Measurements from ENCODE around the gene MYH16.
"Not testable (repeated sequence)": the region's sequence is repeated elsewhere in the genome, so short reads cannot be mapped to it uniquely, and the experiment has no call there.

MYH16 gene

DNA sequence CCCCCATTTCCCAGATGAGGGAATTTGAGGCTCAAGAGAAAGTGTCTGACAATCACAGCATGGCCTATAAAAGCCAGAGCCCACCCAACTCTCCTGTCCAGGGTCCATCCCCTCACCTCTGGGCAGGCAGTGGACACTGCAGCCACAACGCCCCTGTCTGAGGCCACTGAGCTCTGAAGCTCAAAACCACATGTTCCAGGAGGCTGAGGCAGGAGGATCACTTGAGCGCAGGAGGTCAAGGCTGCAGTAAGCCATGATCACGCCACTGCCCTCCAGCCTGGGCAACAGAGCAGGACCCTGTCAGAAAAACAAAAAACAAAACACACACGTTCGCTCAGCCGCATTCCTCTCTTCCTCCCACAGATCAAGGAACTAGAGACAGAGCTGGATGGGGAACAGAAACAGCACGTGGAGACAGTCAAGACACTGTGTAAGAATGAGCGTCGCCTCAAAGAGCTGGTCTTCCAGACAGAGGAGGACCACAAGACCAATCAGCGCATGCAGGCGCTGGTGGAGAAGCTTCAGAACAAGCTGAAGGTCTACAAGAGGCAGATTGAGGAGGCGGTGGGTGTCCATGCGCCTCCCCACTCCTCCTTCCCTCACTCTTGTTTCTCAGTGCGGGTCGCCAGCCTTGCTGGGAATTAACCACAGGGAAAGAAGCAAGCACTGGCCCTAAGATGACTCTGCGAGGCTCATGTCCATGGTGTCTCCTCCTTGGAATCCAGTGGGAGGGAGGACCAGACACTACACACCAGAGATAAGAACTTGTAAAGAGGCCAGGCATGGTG lies 33.0 kb downstream of the MYH16 start:
- peak; percentile 29 for DNase-seq (ENCODE audit: low spot score)

DNA sequence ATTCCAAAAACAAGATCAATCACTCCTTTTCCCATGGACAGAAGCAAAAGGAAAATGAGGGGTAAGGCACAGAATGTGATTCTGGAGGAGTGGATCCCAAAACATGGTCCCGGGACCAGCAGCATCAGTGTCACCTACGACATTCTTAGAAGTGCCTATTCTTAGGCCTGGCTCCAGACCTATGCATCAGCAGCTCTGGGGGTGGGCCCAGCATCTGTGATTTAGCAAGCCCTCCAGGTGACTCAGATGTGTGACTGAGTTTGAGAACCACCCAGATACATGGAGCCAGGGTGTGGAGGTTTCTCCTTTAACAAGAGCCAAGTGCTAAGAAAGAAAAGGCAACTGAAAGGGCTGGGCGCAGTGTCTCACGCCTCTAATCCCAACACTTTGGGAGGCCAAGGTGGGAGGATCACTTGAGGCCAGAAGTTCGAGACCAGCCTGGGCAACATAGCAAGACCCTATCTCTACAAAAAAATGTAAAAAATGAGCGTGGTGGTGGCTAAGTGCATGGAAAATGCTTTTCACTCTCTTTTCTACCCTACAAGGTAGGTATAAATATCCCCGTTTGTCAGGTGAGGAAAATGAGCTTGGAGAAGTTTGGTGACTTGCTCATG lies 35.9 kb downstream of the MYH16 start:
- no peak for DNase-seq (ENCODE audit: low spot score)

DNA sequence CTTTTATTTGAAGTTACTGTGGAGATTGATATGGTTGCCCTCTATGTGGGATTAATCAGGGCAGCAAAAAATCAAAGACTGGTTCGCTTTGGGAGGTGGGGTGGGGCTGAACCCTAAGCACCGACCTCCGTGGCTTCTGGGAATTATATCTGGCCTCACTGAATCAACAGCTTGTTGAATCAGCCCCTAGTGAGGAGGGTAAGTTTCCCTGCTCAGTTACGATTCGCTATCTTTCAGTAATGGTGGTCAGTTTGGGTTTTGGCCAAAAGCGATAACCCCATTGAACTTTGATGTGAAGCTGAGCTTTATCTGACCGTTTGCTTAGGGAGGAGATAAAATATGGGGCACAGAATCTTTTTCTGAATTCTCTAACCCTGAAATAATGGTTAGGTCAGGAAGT lies 36.5 kb downstream of the MYH16 start:
- DNase-seq (ENCODE audit: low spot score): no peak

GRCh38 chr7:99310004-99310403 lies 37.4 kb downstream of the MYH16 start:
- DNase-seq (ENCODE audit: low spot score): no peak

- DNase-seq (ENCODE audit: low spot score): no peak
Measured at GRCh38 chr7:99311702-99312101, 39.1 kb downstream of the MYH16 start.

DNA sequence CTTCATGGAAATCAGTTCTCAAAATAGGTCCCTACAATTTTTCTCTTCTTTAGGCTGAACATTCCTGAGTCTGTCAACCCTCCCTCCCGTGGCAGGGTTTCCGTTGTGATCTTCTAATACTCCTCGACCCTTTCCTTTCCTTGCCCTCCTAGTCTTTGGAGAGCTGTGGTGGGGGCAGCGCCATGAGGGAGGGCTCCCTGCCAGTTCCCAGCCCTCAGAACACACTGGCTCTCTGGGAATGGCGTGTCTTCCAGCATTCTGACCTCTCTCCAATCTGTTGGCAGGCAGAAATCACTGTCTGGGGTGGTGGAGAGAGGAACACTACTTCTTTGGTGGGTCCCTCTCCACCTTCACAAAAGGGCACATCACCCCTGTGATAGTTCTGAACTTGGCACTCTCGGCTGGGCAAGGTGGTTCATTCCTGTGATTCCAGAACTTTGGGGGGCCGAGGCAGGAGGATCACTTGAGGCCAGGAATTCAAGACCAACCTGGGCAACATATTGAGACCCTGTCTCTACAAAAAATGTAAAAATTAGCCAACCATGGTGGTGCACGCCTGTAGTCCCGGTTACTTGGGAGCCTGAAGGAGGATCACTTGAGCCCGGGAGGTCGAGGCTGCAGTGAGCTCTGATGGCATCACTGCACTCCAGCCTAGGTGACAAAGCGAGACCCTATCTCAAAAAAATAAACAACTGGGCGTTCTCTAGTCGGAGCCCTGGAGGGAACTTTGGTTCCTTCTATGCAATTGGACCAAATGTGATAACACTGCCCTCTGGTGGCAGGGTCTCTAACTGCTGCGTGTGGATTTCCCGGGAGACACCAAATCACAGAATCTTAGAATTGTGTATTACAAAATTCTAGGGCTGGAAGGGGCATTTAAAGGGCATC lies 39.9 kb downstream of the MYH16 start:
- peak; percentile 78 for DNase-seq (ENCODE audit: low spot score)

- no peak for DNase-seq (ENCODE audit: low spot score)
Measured at GRCh38 chr7:99313204-99313573, 40.5 kb downstream of the MYH16 start.

DNA sequence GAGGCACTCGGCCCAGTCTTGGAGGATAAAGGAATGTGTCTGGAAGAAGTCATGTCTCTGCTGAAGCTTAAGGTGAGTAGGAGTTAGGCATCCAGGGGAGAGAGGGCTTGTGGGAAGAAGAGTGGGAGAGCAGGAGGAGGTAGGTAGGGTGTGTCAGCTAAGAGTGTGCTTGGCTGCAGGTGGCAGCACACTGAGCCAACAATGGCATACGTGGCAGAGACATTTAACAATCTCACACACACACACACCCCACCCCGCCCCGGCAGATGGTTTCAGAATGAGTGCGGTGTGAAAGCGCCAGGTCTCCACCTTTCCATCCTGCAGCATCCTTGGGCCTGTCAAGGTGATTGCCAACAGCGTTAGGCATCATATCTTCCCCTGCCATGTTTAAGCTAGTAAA lies 41.9 kb downstream of the MYH16 start:
- no peak for DNase-seq (ENCODE audit: low spot score)

DNA sequence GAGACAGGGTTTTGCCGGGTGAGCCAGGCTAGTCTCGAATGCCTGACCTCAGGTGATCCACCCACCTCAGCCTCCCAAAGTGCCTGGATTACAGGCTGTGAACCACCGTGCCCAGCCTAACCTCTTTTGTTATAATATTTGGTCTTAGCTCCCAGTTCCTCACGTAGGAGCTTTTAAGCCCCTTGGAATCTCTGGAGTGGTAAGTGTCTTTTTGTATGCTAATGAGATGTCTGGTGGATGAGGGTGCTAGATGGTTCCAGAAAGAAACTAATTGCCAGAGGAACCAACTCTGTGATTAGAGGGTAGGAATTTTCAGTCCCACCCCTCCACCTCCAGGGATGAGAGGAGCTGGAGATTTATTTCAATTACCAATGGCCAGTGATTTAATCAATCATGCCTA lies 47.7 kb downstream of the MYH16 start:
- no peak for DNase-seq (ENCODE audit: low spot score)

DNA sequence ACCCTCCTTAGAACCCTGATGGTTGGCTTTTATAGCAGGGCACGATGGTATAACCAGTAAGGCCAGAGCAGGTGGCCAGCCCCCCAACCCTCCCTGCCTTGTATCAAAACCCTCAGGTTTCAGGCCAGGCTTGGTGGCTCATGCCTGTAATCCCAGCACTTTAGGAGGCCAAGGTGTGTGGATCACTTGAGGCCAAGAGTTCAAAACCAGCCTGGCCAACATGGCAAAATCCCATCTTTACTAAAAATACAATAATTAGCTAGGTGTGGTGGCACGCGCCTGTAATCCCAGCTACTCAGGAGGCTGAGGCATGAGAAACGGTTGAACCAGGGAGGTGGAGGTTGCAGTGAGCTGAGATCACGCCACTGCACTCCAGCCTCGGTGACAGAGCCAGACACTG lies 50.0 kb downstream of the MYH16 start:
- not testable (repeated sequence) for DNase-seq (ENCODE audit: low spot score)

- no peak for DNase-seq (ENCODE audit: low spot score)
Measured at GRCh38 chr7:99324559-99324958, 51.9 kb downstream of the MYH16 start.

GRCh38 chr7:99325001-99325493 lies 52.4 kb downstream of the MYH16 start:
- no peak for DNase-seq (ENCODE audit: low spot score)

- peak; percentile 87 for DNase-seq (ENCODE audit: low spot score)
Measured at GRCh38 chr7:99325592-99326407, 53.2 kb downstream of the MYH16 start, which contains the start of gene ARPC1A. TSS of gene ARPC1A (plus strand) at chr7:99325898. CDS start at chr7:99333354, 7,456 bp downstream.

DNA sequence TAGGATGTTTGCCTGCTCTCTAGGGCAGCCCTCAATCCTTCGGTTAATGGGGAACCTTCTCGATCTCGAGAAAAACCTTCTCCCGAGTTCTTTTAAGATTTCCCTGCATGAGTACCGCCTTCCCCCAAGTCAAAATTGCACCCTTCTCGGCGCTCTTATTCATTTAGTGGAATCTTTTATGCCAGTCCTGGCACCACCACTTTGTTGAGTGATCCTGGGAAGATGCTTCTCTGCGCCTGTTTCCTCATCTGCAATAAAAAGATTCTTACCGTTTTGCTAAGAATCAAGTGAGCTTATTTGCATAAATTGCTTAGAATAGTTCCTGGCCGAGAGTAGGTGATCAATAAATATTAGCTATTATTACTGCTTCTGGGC lies 53.8 kb downstream of the MYH16 start:
- DNase-seq (ENCODE audit: low spot score): no peak

DNA sequence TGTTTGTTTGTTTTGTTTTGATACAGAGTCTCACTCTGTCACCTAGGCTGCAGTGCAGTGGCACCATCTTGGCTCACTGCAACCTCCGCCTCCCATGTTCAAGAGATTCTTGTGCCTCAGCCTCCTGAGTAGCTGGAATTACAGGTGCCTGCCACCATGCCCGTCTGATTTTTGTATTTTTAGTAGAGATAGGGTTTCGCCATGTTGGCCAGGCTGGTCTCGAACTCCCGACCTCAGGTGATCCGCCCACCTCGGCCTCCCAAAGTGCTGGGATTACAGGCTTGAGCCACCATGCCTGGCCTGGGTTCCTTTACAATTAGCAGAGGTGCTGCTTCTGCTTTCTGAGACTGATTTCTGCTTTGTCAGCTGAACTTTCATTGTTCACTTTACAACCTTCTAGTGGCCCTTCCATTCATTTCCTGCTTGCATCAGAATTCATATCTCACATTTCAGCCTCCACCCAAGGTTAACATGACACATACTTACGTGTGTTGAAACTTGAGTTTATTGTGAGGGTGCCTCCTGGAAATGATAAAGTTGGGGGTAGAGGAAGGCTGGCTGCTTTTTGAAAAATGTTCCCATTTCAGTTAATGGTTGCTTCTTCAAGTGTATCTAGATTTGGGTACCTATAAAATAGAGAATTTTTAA lies 57.8 kb downstream of the MYH16 start:
- not testable (repeated sequence) for DNase-seq (ENCODE audit: low spot score)

DNA sequence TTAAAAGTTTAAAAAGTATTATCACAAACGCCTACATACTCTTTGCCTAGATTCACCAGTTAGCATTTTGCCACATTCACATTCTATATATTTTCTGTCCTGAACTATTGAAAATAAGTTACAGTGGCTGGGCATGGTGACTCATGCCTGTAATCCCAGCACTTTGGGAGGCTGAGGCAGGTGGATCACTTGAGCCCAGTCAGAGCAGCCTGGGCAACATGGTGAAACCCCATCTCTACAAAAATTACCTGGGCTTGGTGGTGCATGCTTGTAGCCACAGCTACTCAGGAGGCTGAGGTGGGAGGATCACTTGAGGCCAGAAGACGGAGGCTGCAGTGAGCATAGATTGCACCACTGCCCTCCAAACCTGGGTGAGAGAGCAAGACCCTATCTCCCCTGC lies 58.4 kb downstream of the MYH16 start:
- no peak for DNase-seq (ENCODE audit: low spot score)

GRCh38 chr7:99339595-99339994 lies 67.0 kb downstream of the MYH16 start:
- DNase-seq (ENCODE audit: low spot score): no peak

DNA sequence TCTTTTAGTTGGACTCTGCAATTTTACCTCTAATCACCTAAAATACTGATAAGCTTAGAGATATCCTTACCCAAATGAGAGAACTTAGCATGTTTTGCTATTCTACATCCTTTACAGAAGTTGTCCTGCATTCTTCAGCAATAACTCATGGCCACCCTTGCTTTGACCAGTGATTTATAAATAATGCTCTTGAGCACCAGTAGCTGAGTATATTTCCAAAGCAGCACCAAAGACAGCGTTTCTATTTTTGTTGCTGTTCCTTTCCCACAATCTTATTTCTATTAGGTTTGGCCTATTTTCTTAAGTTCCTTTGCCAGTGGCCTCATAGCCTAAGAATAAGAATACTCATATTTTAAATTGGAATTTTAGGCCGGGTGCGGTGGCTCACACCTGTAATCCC lies 68.0 kb downstream of the MYH16 start:
- DNase-seq (ENCODE audit: low spot score): no peak

DNA sequence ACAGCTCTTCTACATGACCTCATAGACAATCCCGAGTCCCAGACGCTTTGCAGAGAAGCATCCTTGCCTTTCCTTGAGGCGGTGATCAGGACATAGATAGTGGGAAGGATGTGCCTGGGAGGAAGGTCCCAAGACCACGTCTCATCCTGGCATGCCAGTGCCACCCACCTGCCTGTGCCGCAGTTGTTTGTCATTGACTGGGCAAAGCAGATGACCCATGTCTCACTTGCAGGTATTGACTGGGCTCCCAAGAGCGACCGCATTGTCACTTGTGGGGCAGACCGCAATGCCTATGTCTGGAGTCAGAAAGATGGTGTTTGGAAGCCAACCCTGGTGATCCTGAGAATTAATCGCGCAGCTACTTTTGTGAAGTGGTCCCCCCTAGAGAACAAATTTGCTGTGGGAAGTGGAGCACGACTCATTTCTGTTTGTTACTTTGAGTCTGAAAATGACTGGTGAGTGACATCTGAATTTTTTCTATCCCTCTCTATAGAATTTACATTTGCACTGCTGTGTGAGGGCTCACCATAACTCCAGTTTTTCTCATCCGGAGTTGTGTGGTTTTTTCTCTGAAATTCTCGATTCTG lies 71.5 kb downstream of the MYH16 start:
- no peak for DNase-seq (ENCODE audit: low spot score)

GRCh38 chr7:99350641-99351040 lies 78.0 kb downstream of the MYH16 start:
- not testable (repeated sequence) for DNase-seq (ENCODE audit: low spot score)

DNA sequence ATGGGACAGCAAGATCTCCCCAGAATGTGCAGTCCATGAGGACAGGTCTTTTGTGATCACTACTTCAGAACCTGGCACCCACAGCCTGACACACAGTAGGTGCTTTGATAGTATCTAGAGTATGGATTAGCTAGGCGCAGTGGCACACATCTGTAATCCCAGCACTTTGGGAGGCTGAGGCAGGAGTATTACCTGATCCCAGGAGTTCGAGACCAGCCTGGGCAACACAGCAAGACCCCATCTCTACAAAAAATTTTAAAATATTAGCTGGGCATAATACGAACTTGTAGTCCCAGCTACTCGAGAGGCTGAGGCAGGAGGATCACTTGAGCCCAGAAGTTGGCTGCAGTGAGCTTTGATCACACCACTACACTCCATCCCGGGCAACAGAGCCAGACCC lies 79.6 kb downstream of the MYH16 start:
- no peak for DNase-seq (ENCODE audit: low spot score)
